Adrenal gland (tissue), 12 donors: ENCODE data around the gene XYLT1. TPM values are rescaled to one million over a fixed set of nuclear protein-coding genes. Genes with fewer than 3 reads are reported as not detected.

Experiments
- DNase-seq, 7 donors: peaks; one replicate each; pipeline ENCODE4 v3.0.0-alpha.2; 2019 to 2020
- H3K27ac ChIP-seq, 5 donors: fragments of 200-600 bp; sonication (generic) in 4 of 5; 1 replicate in 3 of 5; 2 replicates in 2 of 5; pipeline versions ENCODE4 v1.5.1 to v1.8.0; 2016 to 2020; ENCODE audit warnings: mild to moderate bottlenecking in 1 of 5
- H3K27me3 ChIP-seq: fragments of 200-600 bp; 2 replicates; pipeline ENCODE4 v1.8.0; 2021
- H3K36me3 ChIP-seq, 2 donors: fragments of 200-600 bp; replicated peaks in 1 of 2; 1 replicate in 1 of 2; 2 replicates in 1 of 2; pipeline versions ENCODE4 v1.5.1 to v1.8.0; 2018 to 2022
- H3K4me1 ChIP-seq, 2 donors: fragments of 200-600 bp; replicated peaks in 1 of 2; 1 replicate in 1 of 2; 2 replicates in 1 of 2; pipeline versions ENCODE4 v1.5.1 to v1.8.0; 2018 to 2021
- H3K4me3 ChIP-seq, 4 donors: fragments of 200-600 bp; sonication (generic) in 3 of 4; one replicate each; pipeline ENCODE4 v1.5.1; 2016 to 2018
- H3K9me3 ChIP-seq, 3 donors: fragments of 200-600 bp; sonication (generic) in 1 of 3; replicated peaks in 1 of 3; 1 replicate in 2 of 3; 2 replicates in 1 of 3; pipeline versions ENCODE4 v1.5.1 to v1.8.0; 2016 to 2021
- POLR2A ChIP-seq, 2 donors: fragments of 450-650 bp; IDR thresholded peaks; one replicate each; pipeline ENCODE4 v1.6.1; 2017; ENCODE audit warnings: antibody characterized with exemption in 2 of 2, mild to moderate bottlenecking in 2 of 2, moderate library complexity in 1 of 2
- whole genome bisulfite sequencing, 4 donors: extraction: QIAGEN DNeasy Blood & Tissue Kit in 2 of 4; methylation state at CpG; one replicate each; pipeline versions ENCODE4 v1.1.5 to v1.1.7; 2013 to 2017; 5-methylcytosine and 5-hydroxymethylcytosine counted together
- intact Hi-C, 2 donors: fragments of 100-400 bp; cut with DNase I; formaldehyde crosslinking; loops; one replicate each; pipeline versions ENCODE4 v1.14.1 to v1.15.0; 2022 to 2023
- polyA plus RNA-seq, 3 donors: library from polyadenylated mRNA; stranded (reverse); fragments of 200-250 nt in 2 of 3; fragments of 350-450 nt in 1 of 3; fragmentation: Illumina TruSeq in 1 of 3; extraction: RNeasy Lipid Tissue Mini Kit (QIAGEN cat#74804) in 1 of 3; gene quantifications; one replicate each; pipeline ENCODE4 v1.2.3, GENCODE V29; 2013 to 2014
- total RNA-seq, 9 donors: library from RNA; depleted of rRNA in 4 of 9; stranded (reverse); fragments of >200 nt in 4 of 9; fragments of 120-200 nt in 1 of 9; fragmentation: NEBNext Ultra II Directional in 1 of 9; extraction: Animal tissue kit (Norgen Biotek cat#: 25700) in 1 of 9; gene quantifications; one replicate each; pipeline versions ENCODE4 v1.1.0 to v1.2.4, GENCODE V29; 2013 to 2023
- TF ChIP-seq, protein P1 (sequence below), 6 experiments: fragments of 450-650 bp in 4 of 6; fragments of 200-600 bp in 2 of 6; sonication (generic) in 1 of 6; IDR thresholded peaks; 1 replicate in 5 of 6; 2 replicates in 1 of 6; pipeline versions ENCODE4 v1.5.1 to v1.8.0; 2016 to 2021; ENCODE audit warnings: antibody characterized with exemption in 6 of 6, mild to moderate bottlenecking in 2 of 6, moderate library complexity in 1 of 6
- donor health status: healthy with polysubstance abuse.
- donor health status: Bipolar disorder and iron deficiency.
- donor health status: DM: yes; HTN: yes; CAD: no.
- donor health status: DM: no; HTN: no; CAD: no.
- donor health status: DM: no; HTN: no; CAD: no.
- donor health status: DM: yes; HTN: yes; CAD: no.

The XYLT1 gene
- total and polyA plus RNA-seq, 12 donors = 1.3 to 67.6 (median 16.8) TPM

GRCh38 chr16:17252064-17252463 is 218.7 kb downstream of the XYLT1 start:
- 82 to 87% (median 84%) methylated on average over 7 of the region's 7 CpGs for WGBS, 4 donors
- no peaks in the 10 kb centered on the region for H3K4me1 ChIP-seq
- no peaks in the 10 kb centered on the region for H3K9me3 ChIP-seq
- no peaks in the 10 kb centered on the region for H3K36me3 ChIP-seq
- no peaks in the 10 kb centered on the region for H3K27me3 ChIP-seq
- intact Hi-C loops = no loop called here
- TF ChIP-seq, protein P1, sequence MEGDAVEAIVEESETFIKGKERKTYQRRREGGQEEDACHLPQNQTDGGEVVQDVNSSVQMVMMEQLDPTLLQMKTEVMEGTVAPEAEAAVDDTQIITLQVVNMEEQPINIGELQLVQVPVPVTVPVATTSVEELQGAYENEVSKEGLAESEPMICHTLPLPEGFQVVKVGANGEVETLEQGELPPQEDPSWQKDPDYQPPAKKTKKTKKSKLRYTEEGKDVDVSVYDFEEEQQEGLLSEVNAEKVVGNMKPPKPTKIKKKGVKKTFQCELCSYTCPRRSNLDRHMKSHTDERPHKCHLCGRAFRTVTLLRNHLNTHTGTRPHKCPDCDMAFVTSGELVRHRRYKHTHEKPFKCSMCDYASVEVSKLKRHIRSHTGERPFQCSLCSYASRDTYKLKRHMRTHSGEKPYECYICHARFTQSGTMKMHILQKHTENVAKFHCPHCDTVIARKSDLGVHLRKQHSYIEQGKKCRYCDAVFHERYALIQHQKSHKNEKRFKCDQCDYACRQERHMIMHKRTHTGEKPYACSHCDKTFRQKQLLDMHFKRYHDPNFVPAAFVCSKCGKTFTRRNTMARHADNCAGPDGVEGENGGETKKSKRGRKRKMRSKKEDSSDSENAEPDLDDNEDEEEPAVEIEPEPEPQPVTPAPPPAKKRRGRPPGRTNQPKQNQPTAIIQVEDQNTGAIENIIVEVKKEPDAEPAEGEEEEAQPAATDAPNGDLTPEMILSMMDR (IDR thresholded peaks at IDR 0.05) = no peak
- no peak for TF ChIP-seq POLR2A (IDR thresholded peaks at IDR 0.05)
- no peak overlapping the region for H3K27ac ChIP-seq
- no peak overlapping the region for H3K4me3 ChIP-seq
- DNase-seq = no peak

DNA sequence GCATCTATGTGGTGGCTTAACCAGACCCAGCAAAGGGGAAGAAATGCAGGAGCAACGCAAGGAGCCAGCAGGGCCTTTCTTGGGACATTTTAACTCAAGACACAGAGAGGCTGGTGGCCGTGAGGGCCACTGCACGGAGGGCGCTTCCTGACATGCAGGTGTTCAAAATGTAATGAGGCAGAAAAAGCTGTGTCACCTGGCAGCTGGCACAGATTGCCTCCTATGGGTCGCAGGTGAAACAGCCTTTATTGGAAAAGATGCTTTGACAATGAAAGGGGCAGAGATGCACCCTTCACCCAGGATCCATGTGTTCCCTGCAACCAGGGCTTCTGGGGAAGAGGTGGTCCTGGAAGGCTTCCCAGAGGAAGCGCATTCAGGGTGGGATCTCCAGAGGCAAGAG is 219.3 kb downstream of the XYLT1 start:
- no peak for TF ChIP-seq POLR2A (IDR thresholded peaks at IDR 0.05)
- intact Hi-C loops = no loop called here
- DNase-seq = no peak
- H3K9me3 ChIP-seq = no peaks in the 10 kb centered on the region
- H3K27ac ChIP-seq = no peak overlapping the region
- H3K4me1 ChIP-seq = no peaks in the 10 kb centered on the region
- H3K36me3 ChIP-seq = no peaks in the 10 kb centered on the region
- no peaks in the 10 kb centered on the region for H3K27me3 ChIP-seq
- WGBS, 4 donors = 80 to 99% (median 97%) methylated on average over 6 of the region's 6 CpGs
- H3K4me3 ChIP-seq = no peak overlapping the region

DNA sequence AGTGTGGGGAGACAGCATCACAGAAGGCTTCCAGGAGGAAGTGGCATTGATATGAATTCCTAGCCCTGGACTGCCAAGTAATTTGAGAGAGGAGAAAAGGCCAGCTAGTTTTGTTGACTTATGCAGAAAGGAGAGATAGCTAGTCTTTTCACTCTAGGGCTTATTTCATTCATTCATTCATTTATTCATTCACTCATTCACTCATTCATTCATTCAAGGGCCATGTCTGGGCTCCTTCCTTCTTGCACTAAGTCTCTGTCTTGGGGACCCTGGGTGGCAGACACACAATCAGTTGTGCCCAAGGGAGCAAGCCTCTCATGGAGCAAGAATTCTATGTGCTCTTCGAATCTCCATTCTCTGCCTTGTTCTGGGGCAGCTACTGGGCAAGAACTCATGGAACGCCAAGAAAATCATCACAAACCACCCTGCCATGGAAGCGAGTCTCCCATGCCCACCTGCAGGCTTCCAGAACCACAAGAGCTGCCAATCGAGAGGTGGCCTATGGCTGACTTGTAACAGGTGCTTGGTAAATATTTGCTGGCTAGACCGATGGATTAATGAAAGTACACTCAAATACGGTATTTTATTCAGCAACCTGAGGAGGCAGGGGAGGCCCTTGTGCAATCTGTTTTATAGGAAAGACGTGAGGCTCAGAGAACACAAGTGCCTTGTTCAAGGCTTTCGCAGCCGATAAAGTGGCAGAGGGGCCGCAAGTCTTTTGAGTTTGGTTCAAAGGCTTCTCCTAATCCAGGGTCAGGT is 223.6 kb downstream of the XYLT1 start:
- intact Hi-C loops = no loop called here
- 88 to 99% (median 96%) methylated on average over 10 of the region's 10 CpGs for WGBS, 4 donors

DNA sequence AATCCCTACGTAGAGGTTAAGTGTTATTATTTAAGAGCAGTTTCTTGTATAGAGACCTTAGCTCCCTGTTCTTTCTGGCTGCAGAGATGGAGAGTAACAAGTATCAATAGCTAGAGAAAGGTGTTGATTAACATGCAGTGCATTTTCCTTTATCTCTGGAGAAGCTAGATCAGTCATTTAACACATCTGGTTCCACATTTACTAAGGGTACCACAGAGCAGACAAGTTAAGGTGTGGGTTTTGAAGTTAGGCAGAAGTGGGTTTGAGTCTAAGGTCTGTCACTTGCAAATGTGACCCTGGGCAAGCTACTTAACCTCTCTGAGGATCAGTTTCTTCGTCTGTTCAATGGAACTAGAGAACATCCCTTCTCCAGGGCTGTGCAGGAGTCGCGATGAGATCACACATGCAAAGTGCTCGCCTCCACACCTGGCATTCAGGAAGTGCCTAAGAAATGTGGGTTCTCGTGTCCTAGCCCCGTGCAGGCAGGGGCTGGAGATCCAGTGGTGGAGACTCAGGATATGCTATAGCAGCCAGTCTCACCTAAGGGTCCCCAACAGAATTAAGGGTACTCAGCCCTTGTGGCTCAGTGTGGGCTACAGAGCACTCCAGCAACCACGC is 224.4 kb downstream of the XYLT1 start:
- TF ChIP-seq POLR2A (IDR thresholded peaks at IDR 0.05) = no peak
- TF ChIP-seq, protein P1 (IDR thresholded peaks at IDR 0.05) = no peak
- DNase-seq = no peak
- Histone ChIP-seq H3K36me3 (no peaks in the 10 kb centered on the region), H3K27me3 (no peaks in the 10 kb centered on the region), H3K27ac (no peak overlapping the region), H3K4me3 (no peak overlapping the region), H3K4me1 (no peaks in the 10 kb centered on the region), H3K9me3 (no peaks in the 10 kb centered on the region)
- intact Hi-C loops = no loop called here
- 81 to 91% (median 86%) methylated on average over 6 to 8 of the region's 8 CpGs for WGBS, 4 donors

More for the DNA sequence above, 223.6 kb downstream of the XYLT1 start:
- no peak for DNase-seq
- Histone ChIP-seq H3K4me1 (no peaks in the 10 kb centered on the region), H3K36me3 (no peaks in the 10 kb centered on the region), H3K27ac (no peak overlapping the region), H3K4me3 (no peak overlapping the region), H3K27me3 (no peaks in the 10 kb centered on the region), H3K9me3 (no peaks in the 10 kb centered on the region)
- no peak for TF ChIP-seq POLR2A (IDR thresholded peaks at IDR 0.05)
- TF ChIP-seq, protein P1 (IDR thresholded peaks at IDR 0.05) = no peak
